ENCODE data around the gene PLCB4. TPM values are rescaled to one million over a fixed set of nuclear protein-coding genes. Genes with fewer than 3 reads are reported as not detected.

The PLCB4 gene
- total RNA-seq, 1 donor from 2014 or later = 20.6 TPM

- H3K27me3 ChIP-seq = no peaks in the 10 kb centered on the region
- H3K4me3 Mint-ChIP-seq = no peak overlapping the region
- TF ChIP-seq CTCF (IDR thresholded peaks at IDR 0.05) (no peak), EZH2 (IDR thresholded peaks at IDR 0.05) (no peak), EZH2phosphoT487 (IDR thresholded peaks at IDR 0.05) (no peak)
- no peaks in the 10 kb centered on the region for H3K27me3 Mint-ChIP-seq (ENCODE audit: insufficient read depth, low read depth)
- no peak overlapping the region for H3K4me3 ChIP-seq
- no peaks in the 10 kb centered on the region for H3K9me3 Mint-ChIP-seq
- H3K27ac Mint-ChIP-seq = no peak overlapping the region
- H3K27ac ChIP-seq = no peak overlapping the region
- peaks cover 6% of the 10 kb centered on the region for H3K4me1 ChIP-seq
- no peaks in the 10 kb centered on the region for H3K36me3 ChIP-seq
- no peaks in the 10 kb centered on the region for H3K9me3 ChIP-seq (ENCODE audit: low read depth)
- no peaks in the 10 kb centered on the region for H4K20me1 ChIP-seq (ENCODE audit: low read depth)
- H2AFZ ChIP-seq (replicated peaks) = no peak overlapping the region
- peaks cover 3% of the 10 kb centered on the region for H3K4me1 Mint-ChIP-seq
- H3K9ac ChIP-seq = no peak overlapping the region
- no peak for DNase-seq (ENCODE audit: low spot score)
- no peaks in the 10 kb centered on the region for H3K79me2 ChIP-seq (ENCODE audit: low read depth)
- H3K36me3 Mint-ChIP-seq = peaks cover 2% of the 10 kb centered on the region
- H3K4me2 ChIP-seq = no peak overlapping the region
- no peaks in the 10 kb centered on the region for H3F3A ChIP-seq (ENCODE audit: low read depth)
Measured at GRCh38 chr20:9400171-9401025, 331.5 kb downstream of the PLCB4 start.

- peaks cover 3% of the 10 kb centered on the region for H3K4me1 Mint-ChIP-seq
- no peaks in the 10 kb centered on the region for H3K9me3 Mint-ChIP-seq
- Histone ChIP-seq H3F3A (ENCODE audit: low read depth) (no peaks in the 10 kb centered on the region), H3K27me3 (no peaks in the 10 kb centered on the region), H3K9me3 (ENCODE audit: low read depth) (no peaks in the 10 kb centered on the region), H2AFZ (replicated peaks) (no peak overlapping the region), H3K36me3 (no peaks in the 10 kb centered on the region), H3K4me1 (peaks cover 6% of the 10 kb centered on the region), H3K4me2 (no peak overlapping the region), H4K20me1 (ENCODE audit: low read depth) (no peaks in the 10 kb centered on the region), H3K4me3 (no peak overlapping the region), H3K27ac (no peak overlapping the region), H3K79me2 (ENCODE audit: low read depth) (no peaks in the 10 kb centered on the region), H3K9ac (no peak overlapping the region)
- H3K27ac Mint-ChIP-seq = no peak overlapping the region
- no peaks in the 10 kb centered on the region for H3K27me3 Mint-ChIP-seq (ENCODE audit: insufficient read depth, low read depth)
- DNase-seq (ENCODE audit: low spot score) = no peak
- peaks cover 2% of the 10 kb centered on the region for H3K36me3 Mint-ChIP-seq
- H3K4me3 Mint-ChIP-seq = no peak overlapping the region
- TF ChIP-seq EZH2 (IDR thresholded peaks at IDR 0.05) = no peak
- TF ChIP-seq EZH2phosphoT487 (IDR thresholded peaks at IDR 0.05) = no peak
- no peak for TF ChIP-seq CTCF (IDR thresholded peaks at IDR 0.05)
Measured at GRCh38 chr20:9401371-9401770, 332.5 kb downstream of the PLCB4 start.

DNA sequence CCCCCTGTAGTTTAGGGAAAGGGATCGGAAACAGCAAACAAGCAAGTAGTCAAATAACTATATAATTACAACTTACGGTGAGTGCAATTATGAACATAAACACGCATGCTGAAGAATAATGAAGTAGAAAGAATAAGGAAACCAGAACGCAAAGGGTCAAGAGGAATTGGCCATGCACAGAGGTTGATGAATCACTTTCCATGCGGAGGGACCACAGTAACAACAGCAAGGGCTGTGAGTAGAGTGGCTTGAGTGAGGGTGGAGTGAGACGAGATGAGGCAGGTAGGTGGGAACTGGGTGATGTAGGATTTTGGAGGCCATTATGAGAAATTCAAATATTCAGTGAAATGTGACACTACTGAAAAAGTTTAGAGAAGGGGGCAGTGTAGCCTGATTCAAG, 333.3 kb downstream of the PLCB4 start:
- H3K27me3 Mint-ChIP-seq (ENCODE audit: insufficient read depth, low read depth) = no peaks in the 10 kb centered on the region
- Histone ChIP-seq H3K27ac (no peak overlapping the region), H4K20me1 (ENCODE audit: low read depth) (no peaks in the 10 kb centered on the region), H3K79me2 (ENCODE audit: low read depth) (no peaks in the 10 kb centered on the region), H3K9me3 (ENCODE audit: low read depth) (no peaks in the 10 kb centered on the region), H3F3A (ENCODE audit: low read depth) (no peaks in the 10 kb centered on the region), H3K36me3 (no peaks in the 10 kb centered on the region), H3K9ac (no peak overlapping the region), H3K4me1 (peaks cover 6% of the 10 kb centered on the region), H2AFZ (replicated peaks) (no peak overlapping the region), H3K27me3 (no peaks in the 10 kb centered on the region), H3K4me2 (no peak overlapping the region), H3K4me3 (no peak overlapping the region)
- H3K4me3 Mint-ChIP-seq = no peak overlapping the region
- H3K27ac Mint-ChIP-seq = no peak overlapping the region
- TF ChIP-seq EZH2 (IDR thresholded peaks at IDR 0.05) (no peak), CTCF (IDR thresholded peaks at IDR 0.05) (no peak), EZH2phosphoT487 (IDR thresholded peaks at IDR 0.05) (no peak)
- H3K36me3 Mint-ChIP-seq = peaks cover 2% of the 10 kb centered on the region
- H3K4me1 Mint-ChIP-seq = peaks cover 3% of the 10 kb centered on the region
- no peak for DNase-seq (ENCODE audit: low spot score)
- H3K9me3 Mint-ChIP-seq = no peaks in the 10 kb centered on the region
